Measurements from ENCODE around the gene EPHB6. TPM values are rescaled to one million over a fixed set of nuclear protein-coding genes. Genes with fewer than 3 reads are reported as not detected.

Gene EPHB6
- total RNA-seq, 2 experiments from 2014 or later, result 7.0 TPM

DNA sequence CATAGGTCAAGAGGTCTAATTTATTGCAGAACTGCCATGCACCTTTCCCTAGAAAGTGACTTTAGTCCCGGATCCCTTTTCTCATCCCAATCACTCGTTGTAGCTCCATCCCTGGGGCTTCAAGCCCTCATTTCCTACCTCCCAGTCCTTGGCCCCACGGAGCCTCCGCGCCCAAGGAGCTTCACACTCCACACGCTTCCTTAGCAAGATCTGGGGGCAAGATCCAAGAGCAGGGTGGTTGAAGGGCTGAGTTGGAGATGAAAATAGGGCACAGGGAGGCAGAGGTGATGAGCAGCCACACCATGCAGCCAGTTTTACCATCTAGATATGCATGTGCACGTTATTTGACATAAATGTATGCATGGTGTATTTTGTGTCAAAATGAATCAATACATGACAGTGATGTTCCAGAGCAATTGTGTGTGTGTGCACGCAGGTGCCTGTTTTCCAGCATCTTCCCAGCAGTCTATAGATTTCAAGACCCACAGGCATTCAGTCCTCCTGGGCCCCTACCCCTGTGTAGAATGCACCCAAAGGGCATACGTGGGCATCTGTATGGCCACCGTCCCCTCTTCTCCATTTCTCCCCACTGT lies 36.7 kb downstream of the EPHB6 start:
- Mint-ChIP-seq H3K4me3 (no peak overlapping the region), H3K27ac (no peak overlapping the region), H3K9me3 (ENCODE audit: insufficient read depth) (no peaks in the 10 kb centered on the region), H3K27me3 (ENCODE audit: low read depth) (no peaks in the 10 kb centered on the region), H3K4me1 (ENCODE audit: low read depth) (no peaks in the 10 kb centered on the region), H3K36me3 (ENCODE audit: low read depth) (no peaks in the 10 kb centered on the region)
- DNase-seq (no peak), ATAC-seq (no peak)
- ChIA-PET CTCF (no interaction called here), POLR2A (no interaction called here)

DNA sequence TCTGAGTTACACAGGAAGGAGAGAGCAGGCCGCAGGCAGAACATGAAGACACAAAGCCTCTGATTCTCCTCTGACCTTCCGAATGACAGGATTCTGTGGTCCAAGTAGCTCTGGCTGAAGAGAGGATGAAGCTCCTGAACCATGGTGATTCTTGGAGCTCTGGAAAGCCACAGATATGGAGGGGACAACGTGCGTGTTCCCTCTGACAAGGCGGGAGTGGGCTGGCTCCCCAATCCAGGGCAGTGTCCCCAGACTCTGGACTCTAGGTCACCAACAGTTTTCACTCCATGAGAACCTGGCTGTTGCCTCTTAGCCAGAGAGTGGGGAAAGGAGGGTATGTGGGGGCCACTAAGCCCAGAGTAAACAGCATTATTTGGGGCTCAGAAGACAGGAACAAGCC lies 38.1 kb downstream of the EPHB6 start:
- no peaks in the 10 kb centered on the region for H3K27me3 Mint-ChIP-seq (ENCODE audit: low read depth)
- H3K36me3 Mint-ChIP-seq (ENCODE audit: low read depth), result no peaks in the 10 kb centered on the region
- H3K4me3 Mint-ChIP-seq, result no peak overlapping the region
- ChIA-PET POLR2A (interaction anchor here (0.6 kb wide), 1 partner anchor 72 kb away, joined by 3 read pairs; no protein-coding TSS in a partner anchor), CTCF (no interaction called here)
- no peak for DNase-seq
- no peak overlapping the region for H3K27ac Mint-ChIP-seq
- no peaks in the 10 kb centered on the region for H3K4me1 Mint-ChIP-seq (ENCODE audit: low read depth)
- no peak for ATAC-seq
- H3K9me3 Mint-ChIP-seq (ENCODE audit: insufficient read depth), result no peaks in the 10 kb centered on the region

DNA sequence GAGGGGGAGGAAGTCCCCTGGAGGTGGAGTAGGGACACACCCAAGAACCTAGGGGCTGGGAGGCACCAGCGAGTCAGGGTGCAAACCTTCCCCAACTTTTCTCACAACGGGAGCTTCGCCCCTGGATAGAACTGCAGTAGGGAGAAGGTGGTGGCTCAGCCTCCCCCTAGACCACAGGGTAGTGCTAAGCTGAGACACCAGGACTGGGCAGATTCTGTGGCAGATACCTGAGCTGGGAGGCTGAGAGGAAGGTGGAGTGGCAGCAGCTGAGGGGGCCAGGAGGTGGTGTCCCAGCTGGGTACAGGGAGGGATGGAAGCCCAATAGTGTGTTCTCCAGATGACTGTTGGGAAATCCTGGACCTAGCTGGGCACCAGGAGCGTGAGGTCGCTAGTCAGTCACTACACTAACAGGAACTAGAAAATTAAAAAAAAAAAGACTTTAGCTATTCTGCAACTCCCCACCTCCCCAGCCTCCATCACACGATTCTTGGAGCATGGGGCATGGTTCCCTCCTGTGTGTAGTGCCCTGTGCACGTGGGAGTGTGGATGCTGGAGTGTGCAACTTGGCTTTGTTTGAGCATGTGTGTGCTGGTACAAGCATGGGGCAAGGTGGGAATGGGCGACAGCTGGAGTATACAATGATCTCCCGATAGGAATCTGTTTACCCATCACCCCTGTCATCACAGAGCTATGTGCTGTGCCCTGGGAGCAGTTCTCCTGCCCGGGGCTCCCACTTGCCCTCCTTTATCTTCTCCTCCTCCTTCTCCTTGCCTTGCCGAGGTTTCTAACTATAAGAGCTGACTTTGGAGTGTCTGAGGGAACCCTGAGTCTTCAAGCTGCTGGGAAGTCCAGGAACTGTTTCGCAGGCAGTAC lies 39.5 kb downstream of the EPHB6 start:
- no peak overlapping the region for H3K4me3 Mint-ChIP-seq
- H3K27me3 Mint-ChIP-seq (ENCODE audit: low read depth), result no peaks in the 10 kb centered on the region
- DNase-seq (no peak), ATAC-seq (no peak)
- ChIA-PET POLR2A (interaction anchor here (0.8 kb wide), 1 partner anchor 20 kb away, joined by 3 read pairs; no protein-coding TSS in a partner anchor), CTCF (interaction anchor here (1.5 kb wide), 1 partner anchor 13 kb away, joined by 6 read pairs; no protein-coding TSS in a partner anchor)
- no peaks in the 10 kb centered on the region for H3K36me3 Mint-ChIP-seq (ENCODE audit: low read depth)
- no peaks in the 10 kb centered on the region for H3K4me1 Mint-ChIP-seq (ENCODE audit: low read depth)
- no peak overlapping the region for H3K27ac Mint-ChIP-seq
- H3K9me3 Mint-ChIP-seq (ENCODE audit: insufficient read depth), result no peaks in the 10 kb centered on the region

DNA sequence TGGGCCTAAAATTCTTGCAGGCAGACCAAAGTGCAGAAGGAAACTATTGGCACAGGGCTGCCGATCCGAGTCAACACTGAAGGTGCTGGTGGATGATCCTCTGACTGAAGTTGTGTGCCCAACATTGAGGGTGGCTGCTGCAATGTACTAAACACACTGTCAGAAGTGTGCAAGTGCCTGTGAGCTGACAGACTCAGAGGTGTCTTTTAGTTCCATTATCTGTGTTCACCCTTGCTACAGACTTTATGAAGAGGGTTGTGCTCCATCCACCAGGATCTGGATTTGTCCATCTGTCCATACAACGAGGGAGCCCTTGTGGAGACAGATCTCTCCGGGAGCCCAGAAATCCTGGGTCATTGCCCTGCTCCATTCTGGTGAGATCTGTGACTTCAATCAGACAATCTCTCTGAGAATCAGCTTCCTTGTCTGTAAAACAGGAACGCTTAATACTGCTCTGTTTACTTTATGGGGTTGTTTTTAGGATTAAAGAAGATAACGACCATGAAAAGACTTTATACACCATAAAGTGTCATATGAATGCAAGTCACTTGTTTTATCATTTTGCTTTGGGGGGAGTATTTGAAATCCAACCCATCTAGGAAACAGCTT lies 40.2 kb downstream of the EPHB6 start:
- Mint-ChIP-seq H3K4me3 (no peak overlapping the region), H3K27ac (no peak overlapping the region), H3K4me1 (ENCODE audit: low read depth) (no peaks in the 10 kb centered on the region), H3K9me3 (ENCODE audit: insufficient read depth) (no peaks in the 10 kb centered on the region), H3K27me3 (ENCODE audit: low read depth) (peaks cover 3% of the 10 kb centered on the region), H3K36me3 (ENCODE audit: low read depth) (no peaks in the 10 kb centered on the region)
- ATAC-seq (no peak), DNase-seq (no peak)
- POLR2A ChIA-PET, result interaction anchor here (0.8 kb wide), 1 partner anchor 21 kb away, joined by 3 read pairs; no protein-coding TSS in a partner anchor
- CTCF ChIA-PET, result interaction anchor here (1.5 kb wide), 1 partner anchor 14 kb away, joined by 6 read pairs; no protein-coding TSS in a partner anchor

DNA sequence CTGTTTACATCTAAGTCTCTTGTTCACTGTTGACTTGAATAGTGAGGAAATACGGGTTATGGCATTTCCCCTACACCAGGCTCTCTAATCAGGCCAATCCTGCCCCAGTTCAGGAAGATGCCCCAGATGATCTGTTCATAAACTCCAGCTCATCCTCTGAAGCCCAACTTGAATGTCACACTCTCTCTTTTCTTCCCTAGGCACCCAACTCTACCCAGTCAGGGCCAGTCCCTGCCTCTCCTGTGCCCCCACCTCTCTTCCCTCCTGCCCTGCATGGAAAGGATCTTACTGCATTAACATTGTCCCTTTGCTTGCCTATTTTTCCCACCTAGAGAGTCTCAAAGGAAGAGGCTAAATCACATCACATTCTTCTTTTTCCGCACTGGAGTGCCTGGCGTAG lies 41.3 kb downstream of the EPHB6 start:
- Mint-ChIP-seq H3K27me3 (ENCODE audit: low read depth) (peaks cover 4% of the 10 kb centered on the region), H3K27ac (no peak overlapping the region), H3K4me3 (no peak overlapping the region), H3K9me3 (ENCODE audit: insufficient read depth) (no peaks in the 10 kb centered on the region), H3K36me3 (ENCODE audit: low read depth) (no peaks in the 10 kb centered on the region), H3K4me1 (ENCODE audit: low read depth) (no peaks in the 10 kb centered on the region)
- POLR2A ChIA-PET, result no interaction called here
- CTCF ChIA-PET, result no interaction called here
- ATAC-seq (no peak), DNase-seq (no peak)

DNA sequence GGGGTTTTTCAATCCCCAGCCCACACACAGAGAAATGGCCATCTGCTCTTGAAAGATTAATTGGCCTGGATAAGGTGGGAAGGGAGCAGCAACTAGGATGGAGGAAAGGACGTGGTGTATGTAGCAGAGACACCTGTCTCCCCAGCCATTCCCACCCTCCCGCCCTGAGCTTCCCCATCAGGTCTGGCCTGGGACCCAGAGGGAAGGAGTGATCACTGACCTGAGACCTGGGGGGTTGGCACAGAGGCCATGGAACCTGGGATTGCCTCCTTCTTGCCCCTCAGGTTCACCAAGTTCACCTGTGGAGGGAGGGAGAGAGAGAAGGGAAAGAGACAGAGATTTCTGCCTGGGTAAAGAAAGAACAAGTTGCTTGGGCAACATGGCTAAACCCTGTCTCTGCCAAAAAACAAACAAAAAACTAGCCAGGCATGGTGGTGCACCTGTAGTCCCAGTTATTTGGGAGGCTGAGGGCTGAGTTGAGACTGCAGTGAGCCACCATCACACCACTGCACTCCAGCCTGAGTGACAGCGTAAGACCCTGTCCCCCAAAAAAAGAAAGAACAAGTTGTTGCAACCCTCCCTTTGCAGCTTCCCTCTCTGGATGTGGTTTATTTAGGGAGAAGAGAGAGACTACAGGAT lies 42.0 kb downstream of the EPHB6 start:
- ATAC-seq, result no peak

DNA sequence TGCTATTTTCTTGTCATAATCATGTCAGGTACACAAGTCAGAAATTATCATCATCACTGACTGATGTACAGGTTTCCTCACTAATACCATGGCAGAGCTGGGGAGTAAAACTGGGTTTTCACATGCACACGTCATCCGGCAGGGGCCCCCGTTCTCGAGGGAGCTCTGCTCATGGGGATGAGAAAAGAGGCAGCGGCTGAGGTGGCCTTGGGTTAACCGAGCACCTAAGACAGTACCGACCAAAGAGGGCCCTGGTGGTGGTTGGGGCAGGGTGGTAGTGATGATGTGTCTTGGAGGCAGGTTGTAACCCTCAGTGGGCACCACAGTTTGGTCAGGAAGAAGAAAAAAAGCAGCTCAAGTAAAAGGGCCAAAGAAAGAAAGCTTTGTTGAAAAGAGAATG lies 42.8 kb downstream of the EPHB6 start:
- no peak overlapping the region for H3K4me3 Mint-ChIP-seq
- ATAC-seq (no peak), DNase-seq (no peak)
- H3K27me3 Mint-ChIP-seq (ENCODE audit: low read depth), result peaks cover 15% of the 10 kb centered on the region
- no peak overlapping the region for H3K27ac Mint-ChIP-seq
- no peaks in the 10 kb centered on the region for H3K4me1 Mint-ChIP-seq (ENCODE audit: low read depth)
- ChIA-PET CTCF (interaction anchor here (0.6 to 1.2 kb wide), 2 partner anchors 16 to 18 kb away, joined by 3 to 6 read pairs; no protein-coding TSS in a partner anchor), POLR2A (no interaction called here)
- H3K9me3 Mint-ChIP-seq (ENCODE audit: insufficient read depth), result no peaks in the 10 kb centered on the region
- H3K36me3 Mint-ChIP-seq (ENCODE audit: low read depth), result no peaks in the 10 kb centered on the region

More for the DNA sequence above, 42.0 kb downstream of the EPHB6 start:
- Mint-ChIP-seq H3K4me3 (no peak overlapping the region), H3K4me1 (ENCODE audit: low read depth) (no peaks in the 10 kb centered on the region), H3K27ac (no peak overlapping the region), H3K36me3 (ENCODE audit: low read depth) (no peaks in the 10 kb centered on the region), H3K27me3 (ENCODE audit: low read depth) (peaks cover 10% of the 10 kb centered on the region), H3K9me3 (ENCODE audit: insufficient read depth) (no peaks in the 10 kb centered on the region)
- ChIA-PET CTCF (no interaction called here), POLR2A (no interaction called here)
- no peak for DNase-seq

DNA sequence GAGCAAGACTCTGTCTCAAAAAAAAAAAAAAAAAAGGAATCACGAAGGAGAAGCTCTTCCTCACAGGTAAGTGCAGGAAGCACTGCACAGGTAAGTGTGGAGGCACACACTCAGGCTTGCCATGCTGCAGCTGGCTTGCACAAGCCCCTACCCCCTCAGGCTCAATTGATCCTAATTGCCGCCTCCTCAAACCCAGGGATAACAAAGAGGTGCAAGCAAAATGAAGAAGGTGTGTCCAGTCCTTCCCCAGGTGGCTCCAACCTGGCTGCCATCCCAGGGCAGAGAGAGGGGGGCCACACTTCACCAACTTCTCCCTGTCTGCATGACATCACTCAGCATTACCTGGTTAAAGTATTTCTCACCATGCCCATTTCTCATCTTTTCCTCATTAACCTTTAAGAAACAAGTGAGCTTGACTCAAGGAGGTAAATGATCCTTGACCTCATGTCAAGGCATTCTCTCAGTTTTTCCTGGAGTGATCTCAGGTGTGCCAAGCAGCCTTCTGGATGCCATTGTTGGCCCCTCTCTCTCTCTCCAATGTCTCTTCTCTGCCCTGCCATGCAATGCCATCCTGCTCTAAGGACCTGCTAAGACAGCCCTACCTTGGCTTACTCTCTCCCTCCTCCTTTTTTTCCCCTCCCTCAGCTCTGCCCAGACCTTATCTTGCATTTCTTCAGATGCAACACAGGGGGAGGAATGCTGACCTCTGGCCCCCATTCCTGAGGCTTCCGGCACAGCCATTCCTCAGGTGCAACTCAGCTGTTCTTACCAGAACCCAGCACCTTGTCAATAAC lies 43.7 kb downstream of the EPHB6 start:
- no peaks in the 10 kb centered on the region for H3K36me3 Mint-ChIP-seq (ENCODE audit: low read depth)
- H3K27me3 Mint-ChIP-seq (ENCODE audit: low read depth), result peaks cover 18% of the 10 kb centered on the region
- ATAC-seq (no peak), DNase-seq (no peak)
- no peak overlapping the region for H3K27ac Mint-ChIP-seq
- no peaks in the 10 kb centered on the region for H3K4me1 Mint-ChIP-seq (ENCODE audit: low read depth)
- H3K9me3 Mint-ChIP-seq (ENCODE audit: insufficient read depth), result no peaks in the 10 kb centered on the region
- CTCF ChIA-PET, result interaction anchor here (0.6 to 1.2 kb wide), 2 partner anchors 17 to 19 kb away, joined by 3 to 6 read pairs; no protein-coding TSS in a partner anchor
- POLR2A ChIA-PET, result no interaction called here
- no peak overlapping the region for H3K4me3 Mint-ChIP-seq

DNA sequence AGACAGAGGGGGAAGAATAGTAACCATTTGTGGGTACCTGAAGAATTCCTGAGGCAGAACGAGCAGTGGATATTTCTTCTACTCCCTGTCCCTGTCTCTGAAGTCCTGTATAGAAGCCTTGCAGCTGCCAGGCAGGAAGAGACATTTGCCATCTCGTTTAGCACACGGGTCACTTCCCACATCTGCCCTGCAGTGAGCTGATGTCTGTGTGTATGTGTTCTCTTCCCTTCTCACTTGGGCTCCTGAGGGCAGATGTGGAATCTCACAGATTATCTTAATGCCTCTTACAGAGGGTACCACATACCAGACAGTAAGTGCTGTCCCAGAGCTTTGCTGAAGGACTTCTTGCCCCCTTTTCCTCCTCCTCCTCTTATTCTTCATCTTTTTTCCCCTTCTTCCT lies 44.8 kb downstream of the EPHB6 start:
- ATAC-seq, result no peak
- Mint-ChIP-seq H3K4me1 (ENCODE audit: low read depth) (no peaks in the 10 kb centered on the region), H3K9me3 (ENCODE audit: insufficient read depth) (no peaks in the 10 kb centered on the region), H3K4me3 (no peak overlapping the region), H3K36me3 (ENCODE audit: low read depth) (no peaks in the 10 kb centered on the region), H3K27ac (no peak overlapping the region), H3K27me3 (ENCODE audit: low read depth) (peaks cover 18% of the 10 kb centered on the region)
- POLR2A ChIA-PET, result interaction anchor here (0.6 kb wide), 1 partner anchor 37 kb away, joined by 3 read pairs; no protein-coding TSS in a partner anchor
- no peak for DNase-seq
- CTCF ChIA-PET, result interaction anchor here (0.9 kb wide), 1 partner anchor 27 kb away, joined by 4 read pairs; no protein-coding TSS in a partner anchor

DNA sequence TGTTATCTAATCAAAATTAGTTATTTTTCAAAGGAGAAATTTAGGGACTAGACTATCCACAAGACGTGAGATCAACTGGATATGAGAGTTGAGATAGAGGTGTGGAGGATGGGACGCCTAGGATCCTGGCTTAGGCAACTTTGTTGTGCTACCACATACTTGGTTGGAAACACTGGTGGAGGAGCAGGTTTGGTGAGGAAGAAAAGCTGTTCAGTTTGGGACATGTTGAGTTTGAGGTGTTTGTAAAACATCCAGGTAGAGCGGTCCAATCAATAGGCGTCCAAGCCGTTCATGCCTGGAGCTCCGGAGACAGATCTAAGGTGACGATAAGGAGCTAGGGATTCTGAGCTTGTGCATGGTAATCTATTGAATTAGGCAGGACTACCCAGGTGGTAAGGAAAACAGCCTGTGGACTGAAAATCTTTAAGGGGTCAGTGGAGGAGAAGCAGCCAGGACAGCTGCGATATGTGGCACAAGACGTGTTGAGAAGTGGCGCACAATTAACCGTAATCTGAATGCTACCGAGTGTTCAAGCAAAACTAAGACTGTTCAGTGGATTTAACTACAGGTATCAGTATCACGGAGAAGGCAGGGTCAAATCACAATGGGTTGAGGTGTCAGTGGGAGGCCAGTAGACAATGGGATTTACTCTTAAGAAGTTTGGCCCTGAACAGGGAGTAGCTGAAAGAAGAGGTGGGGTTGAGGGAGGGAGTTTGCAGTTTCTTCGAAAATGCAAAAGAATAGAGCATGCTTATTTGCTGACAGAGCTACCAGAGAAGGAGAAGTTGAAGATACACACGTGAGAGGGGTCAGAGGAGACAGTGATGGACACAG lies 46.8 kb downstream of the EPHB6 start:
- no peaks in the 10 kb centered on the region for H3K9me3 Mint-ChIP-seq (ENCODE audit: insufficient read depth)
- H3K4me3 Mint-ChIP-seq, result no peak overlapping the region
- no peak overlapping the region for H3K27ac Mint-ChIP-seq
- ChIA-PET CTCF (interaction anchor here (0.7 to 1.1 kb wide), 2 partner anchors 20 to 313 kb away, joined by 3 read pairs; no protein-coding TSS in a partner anchor), POLR2A (no interaction called here)
- DNase-seq (no peak), ATAC-seq (no peak)
- H3K36me3 Mint-ChIP-seq (ENCODE audit: low read depth), result no peaks in the 10 kb centered on the region
- no peaks in the 10 kb centered on the region for H3K4me1 Mint-ChIP-seq (ENCODE audit: low read depth)
- H3K27me3 Mint-ChIP-seq (ENCODE audit: low read depth), result peaks cover 20% of the 10 kb centered on the region
